ENCODE measurements around the gene KCNJ2.

GRCh38 chr17:70215656-70216055, 46.3 kb downstream of the KCNJ2 start:
- TF ChIP-seq EZH2 (IDR thresholded peaks at IDR 0.05; ENCODE audit: low read length) (no peak), CTCF (optimal IDR thresholded peaks at IDR 0.05 in 1 of 3, IDR thresholded peaks at IDR 0.05 in 1 of 3, conservative IDR thresholded peaks at IDR 0.05 in 1 of 3; ENCODE audit: extremely low read depth in 1 of 3, insufficient read depth in 2 of 3, low read length in 3 of 3) (no peak)
